H1 (cell line): Measurements from ENCODE around the gene DCTN2. TPM values are rescaled to one million over a fixed set of nuclear protein-coding genes. Genes with fewer than 3 reads are reported as not detected.

Experiments
- CTCF ChIA-PET: fragments of 300-600 bp; sonication (Branson Sonifier 250); formaldehyde crosslinking; loops from one replicate; lab custom pipeline; 2021; ENCODE audit not compliant: partially characterized antibody; lab: Charles Lee
- POLR2A ChIA-PET: fragments of 300-600 bp; sonication (Branson Sonifier 250); formaldehyde crosslinking; loops from one replicate; lab custom pipeline; 2021; ENCODE audit warnings: inconsistent platforms; ENCODE audit not compliant: partially characterized antibody; lab: Charles Lee
- DNase-seq, 2 experiments: peaks; one replicate each; pipeline versions ENCODE4 v3.0.0 to v3.0.0-alpha.2; 2010 to 2022; ENCODE audit warnings: low spot score in 2 of 2, low read depth in 1 of 2, mixed read lengths in 1 of 2
- FAIRE-seq: peaks from 2 replicates; lab custom pipeline; 2011; peaks lifted over from hg19 to GRCh38; lab: Jason Lieb, UNC
- H2AFZ ChIP-seq: 2 replicates; pipeline ENCODE4 v1.8.1; 2012; ENCODE audit warnings: low read length, inconsistent platforms
- H2AK5ac ChIP-seq: 2 replicates; pipeline ENCODE4 v1.6.1; 2013; ENCODE audit warnings: low read depth, low read length
- H2BK120ac ChIP-seq: replicated peaks from 2 replicates; pipeline ENCODE3; 2013; ENCODE audit warnings: low read depth, low read length, inconsistent platforms
- H2BK12ac ChIP-seq: 2 replicates; pipeline ENCODE4 v1.6.1; 2013; ENCODE audit warnings: low read depth, low read length
- H2BK15ac ChIP-seq: 2 replicates; pipeline ENCODE4 v1.6.1; 2013; ENCODE audit warnings: low read length
- H2BK20ac ChIP-seq: 2 replicates; pipeline ENCODE4 v1.6.1; 2013; ENCODE audit warnings: low read length
- H2BK5ac ChIP-seq: 2 replicates; pipeline ENCODE4 v1.6.1; 2013; ENCODE audit warnings: low read depth, low read length
- H3K14ac ChIP-seq: 2 replicates; pipeline ENCODE4 v1.6.1; 2013; ENCODE audit warnings: inconsistent platforms; ENCODE audit not compliant: insufficient read length
- H3K18ac ChIP-seq: 2 replicates; pipeline ENCODE4 v1.6.1; 2013; ENCODE audit warnings: low read length; ENCODE audit errors: extremely low read depth
- H3K23ac ChIP-seq: 2 replicates; pipeline ENCODE4 v1.6.1; 2013; ENCODE audit warnings: inconsistent platforms; ENCODE audit not compliant: insufficient read length
- H3K23me2 ChIP-seq: 2 replicates; pipeline ENCODE4 v1.6.1; 2013; ENCODE audit warnings: low read depth, low read length
- H3K27ac ChIP-seq: 2 replicates; pipeline ENCODE4 v1.6.1; 2011; ENCODE audit warnings: low read depth, low read length, inconsistent platforms
- H3K27me3 ChIP-seq, 4 experiments: replicated peaks in 1 of 4; 1 replicate in 1 of 4; 2 replicates in 3 of 4; pipeline versions ENCODE4 v1.6.1 to v1.8.1; 2011 to 2013; ENCODE audit warnings: low read length in 3 of 4, mild to moderate bottlenecking in 3 of 4, inconsistent platforms in 2 of 4, mixed read lengths in 2 of 4, moderate library complexity in 1 of 4; ENCODE audit not compliant: control insufficient read depth in 3 of 4, insufficient read depth in 3 of 4; ENCODE audit errors: extremely low read depth in 1 of 4
- H3K36me3 ChIP-seq, 4 experiments: 2 replicates each; pipeline versions ENCODE4 v1.6.1 to v1.8.1; 2011 to 2013; ENCODE audit warnings: mild to moderate bottlenecking in 4 of 4, low read length in 3 of 4, moderate library complexity in 2 of 4, control low read depth in 1 of 4, inconsistent platforms in 1 of 4; ENCODE audit not compliant: insufficient read depth in 4 of 4, control insufficient read depth in 2 of 4
- H3K4ac ChIP-seq: replicated peaks from 2 replicates; pipeline ENCODE3; 2013; ENCODE audit warnings: low read length, low read depth, mixed read lengths, inconsistent platforms; ENCODE audit not compliant: insufficient read length
- H3K4me1 ChIP-seq, 4 experiments: replicated peaks in 1 of 4; 1 replicate in 1 of 4; 2 replicates in 3 of 4; pipeline versions ENCODE4 v1.6.1 to v1.8.1; 2011 to 2013; ENCODE audit warnings: low read length in 3 of 4, inconsistent platforms in 2 of 4, mixed read lengths in 1 of 4; ENCODE audit not compliant: insufficient read depth in 4 of 4, control insufficient read depth in 3 of 4
- H3K4me2 ChIP-seq, 2 experiments: 2 replicates each; pipeline versions ENCODE4 v1.6.1 to v1.8.1; 2011 to 2013; ENCODE audit warnings: low read depth in 2 of 2, low read length in 2 of 2, control low read depth in 1 of 2, inconsistent platforms in 1 of 2, mild to moderate bottlenecking in 1 of 2; ENCODE audit not compliant: insufficient read depth in 1 of 2
- H3K4me3 ChIP-seq, 4 experiments: fragments of 200-600, 300-600 bp in 1 of 4; sonication (generic), shearing (Covaris generic), sonication (Bioruptor Twin) in 1 of 4; 2 replicates each; pipeline versions ENCODE4 v1.5.1 to v1.8.1; 2011 to 2016; ENCODE audit warnings: low read length in 4 of 4, low read depth in 3 of 4, control low read depth in 2 of 4, inconsistent platforms in 2 of 4, mild to moderate bottlenecking in 2 of 4, mixed read lengths in 1 of 4, moderate library complexity in 1 of 4; ENCODE audit not compliant: insufficient read depth in 2 of 4; ENCODE audit errors: extremely low read depth in 1 of 4
- H3K56ac ChIP-seq: replicated peaks from 2 replicates; pipeline ENCODE3; 2013; ENCODE audit warnings: low read depth, mild to moderate bottlenecking, mixed read lengths, low read length, inconsistent platforms; ENCODE audit not compliant: insufficient read length
- H3K79me1 ChIP-seq: 2 replicates; pipeline ENCODE4 v1.6.1; 2013; ENCODE audit warnings: low read depth, low read length, control low read depth
- H3K79me2 ChIP-seq, 2 experiments: 2 replicates each; pipeline versions ENCODE4 v1.6.1 to v1.8.1; 2012 to 2013; ENCODE audit warnings: low read length in 2 of 2, mild to moderate bottlenecking in 2 of 2, inconsistent platforms in 1 of 2; ENCODE audit not compliant: insufficient read depth in 2 of 2, control insufficient read depth in 1 of 2
- H3K9ac ChIP-seq, 4 experiments: replicated peaks in 1 of 4; 1 replicate in 1 of 4; 2 replicates in 3 of 4; pipeline versions ENCODE4 v1.6.1 to v1.8.1; 2011 to 2013; ENCODE audit warnings: low read depth in 3 of 4, low read length in 3 of 4, control low read depth in 2 of 4, mild to moderate bottlenecking in 2 of 4, moderate library complexity in 2 of 4, inconsistent platforms in 1 of 4; ENCODE audit errors: extremely low read depth in 1 of 4
- H3K9me3 ChIP-seq, 2 experiments: 2 replicates each; pipeline versions ENCODE4 v1.6.1 to v1.8.1; 2012 to 2013; ENCODE audit warnings: mild to moderate bottlenecking in 2 of 2, moderate library complexity in 2 of 2, control low read depth in 1 of 2, inconsistent platforms in 1 of 2, low read depth in 1 of 2, low read length in 1 of 2, mixed read lengths in 1 of 2; ENCODE audit not compliant: insufficient read depth in 2 of 2
- H4K20me1 ChIP-seq, 2 experiments: replicated peaks in 1 of 2; 2 replicates each; pipeline versions ENCODE3 to v1.8.1; 2011 to 2013; ENCODE audit warnings: inconsistent platforms in 2 of 2, low read length in 2 of 2, mild to moderate bottlenecking in 1 of 2; ENCODE audit not compliant: insufficient read depth in 2 of 2, control insufficient read depth in 1 of 2
- H4K5ac ChIP-seq: 2 replicates; pipeline ENCODE4 v1.6.1; 2013; ENCODE audit warnings: low read length, low read depth, mixed read lengths, inconsistent platforms; ENCODE audit not compliant: insufficient read length
- H4K8ac ChIP-seq: 2 replicates; pipeline ENCODE4 v1.8.0; 2013; ENCODE audit warnings: mild to moderate bottlenecking, moderate library complexity, low read length, inconsistent platforms; ENCODE audit not compliant: insufficient read depth; ENCODE audit errors: extremely low read depth
- H4K91ac ChIP-seq: replicated peaks from 2 replicates; pipeline ENCODE3; 2013; ENCODE audit warnings: low read length, mixed read lengths, inconsistent platforms; ENCODE audit not compliant: insufficient read length
- ASH2L ChIP-seq: fragments of 200-600, 300-600 bp; sonication (generic); IDR thresholded peaks from one replicate; pipeline ENCODE4 v1.7.1; 2017; ENCODE audit warnings: low read length
- CBX5 ChIP-seq: fragments of 300-800, 300-1000 bp; sonication (generic); IDR thresholded peaks from 2 replicates; pipeline ENCODE4 v1.7.1; 2016; ENCODE audit warnings: antibody characterized with exemption, low read length, low read depth
- CBX8 ChIP-seq: fragments of 300-800, 300-1000 bp; sonication (generic); IDR thresholded peaks from 2 replicates; pipeline ENCODE4 v1.7.1; 2016; ENCODE audit warnings: low read depth, low read length, borderline replicate concordance
- GABPA ChIP-seq: IDR thresholded peaks from 2 replicates; pipeline ENCODE4 v1.6.1; 2011; ENCODE audit warnings: mild to moderate bottlenecking, low read length, moderate library complexity, borderline replicate concordance; ENCODE audit not compliant: insufficient read depth
- HDAC2 ChIP-seq, 2 experiments: fragments of 300-600 bp in 1 of 2; sonication (generic) in 1 of 2; IDR thresholded peaks; 2 replicates each; pipeline ENCODE4 v1.6.1; 2011 to 2012; ENCODE audit warnings: low read depth in 2 of 2, low read length in 2 of 2, mild to moderate bottlenecking in 2 of 2, moderate library complexity in 2 of 2, borderline replicate concordance in 1 of 2, inconsistent platforms in 1 of 2
- JUND ChIP-seq: IDR thresholded peaks from 2 replicates; pipeline ENCODE4 v1.6.1; 2011; ENCODE audit warnings: mild to moderate bottlenecking, improper control_type of control experiment, low read length
- KDM5A ChIP-seq: fragments of 200-600 bp; IDR thresholded peaks from 2 replicates; pipeline ENCODE4 v1.7.1; 2012; ENCODE audit warnings: mild to moderate bottlenecking, low read length, inconsistent platforms, mixed read lengths
- NANOG ChIP-seq: IDR thresholded peaks from 2 replicates; pipeline ENCODE4 v1.6.1; 2011; ENCODE audit warnings: low read length, low read depth, mild to moderate bottlenecking, inconsistent platforms; ENCODE audit not compliant: insufficient read depth, poor library complexity, severe bottlenecking
- NRF1 ChIP-seq: IDR thresholded peaks from 2 replicates; pipeline ENCODE4 v1.6.1; 2011; ENCODE audit warnings: mild to moderate bottlenecking, low read depth, low read length, improper control_type of control experiment
- POU5F1 ChIP-seq: IDR thresholded peaks from 2 replicates; pipeline ENCODE4 v1.6.1; 2011; ENCODE audit warnings: low read depth, mild to moderate bottlenecking, low read length, moderate library complexity
- RBBP5 ChIP-seq: IDR thresholded peaks from 2 replicates; pipeline ENCODE4 v1.7.1; 2012; ENCODE audit warnings: low read depth, mild to moderate bottlenecking, inconsistent platforms, low read length, moderate library complexity, borderline replicate concordance
- SIN3A ChIP-seq, 2 experiments: IDR thresholded peaks in 1 of 2; conservative IDR thresholded peaks in 1 of 2; 2 replicates each; pipeline ENCODE4 v1.6.1; 2011 to 2012; ENCODE audit warnings: low read length in 2 of 2, improper control_type of control experiment in 1 of 2, low read depth in 1 of 2, mild to moderate bottlenecking in 1 of 2
- SRF ChIP-seq: IDR thresholded peaks from 2 replicates; pipeline ENCODE4 v1.6.1; 2011; ENCODE audit warnings: mild to moderate bottlenecking, low read depth, low read length, moderate library complexity
- YY1 ChIP-seq: IDR thresholded peaks from 2 replicates; pipeline ENCODE4 v1.6.1; 2011; ENCODE audit warnings: low read depth, mild to moderate bottlenecking, low read length
- WGBS, 2 experiments: shearing (Covaris generic) in 1 of 2; methylation state at CpG; one replicate each; pipeline versions ENCODE4 v1.1.6 to v1.1.7; 2013 to 2015; ENCODE audit warnings: low lambda C conversion rate in 2 of 2, mixed read lengths in 2 of 2, inconsistent platforms in 1 of 2, low coverage in 1 of 2, missing lambda C conversion rate in 1 of 2; ENCODE audit not compliant: insufficient replicate concordance in 2 of 2, insufficient coverage in 1 of 2, insufficient read length in 1 of 2; ENCODE audit errors: extremely low coverage in 1 of 2, missing lambda C conversion rate in 1 of 2; 5-methylcytosine and 5-hydroxymethylcytosine counted together
- polyA plus RNA-seq, 7 experiments: library from polyadenylated mRNA; depleted of rRNA in 3 of 7; stranded (reverse) in 5 of 7; unstranded in 2 of 7; fragments of >200 nt in 5 of 7; fragments of 200-250 nt in 2 of 7; gene quantifications; 1 replicate in 5 of 7; 2 replicates in 1 of 7; 4 replicates in 1 of 7; pipeline versions ENCODE4 v1.2.1 to v1.2.3, GENCODE V29; 2011 to 2013; ENCODE audit warnings: missing spikeins in 2 of 7, mixed read lengths in 2 of 7
- total RNA-seq: library from RNA; stranded (reverse); fragmentation: NEBNext Ultra II Directional; extraction: Animal tissue kit (Norgen Biotek cat#: 25700); gene quantifications from 2 replicates; pipeline ENCODE4 v1.2.1, GENCODE V29; 2021

The DCTN2 gene
- total and polyA plus RNA-seq, 2 of the 8 experiments (the other 6 are each of a cell fraction or from before 2014, with no cell fraction given), result 90.3 to 91.9 TPM

- Histone ChIP-seq H2BK120ac (no peak overlapping the region), H3K18ac (no peak overlapping the region), H3K56ac (no peak overlapping the region), H2BK15ac (no peak overlapping the region), H3K23ac (no peak overlapping the region), H3K14ac (no peak overlapping the region), H3K9ac (no peak overlapping the region), H3K36me3 (peaks cover 18 to 60% (median 39%) of the 10 kb centered on the region in 4 experiments), H2AFZ (no peak overlapping the region), H4K8ac (no peak overlapping the region), H2AK5ac (no peak overlapping the region), H3K4me2 (no peak overlapping the region), H4K20me1 (peaks cover 4 to 10% of the 10 kb centered on the region in 2 experiments), H3K4ac (no peak overlapping the region), H3K4me3 (no peak overlapping the region), H2BK12ac (no peak overlapping the region), H3K23me2 (no peaks in the 10 kb centered on the region), H4K5ac (no peak overlapping the region), H2BK20ac (no peak overlapping the region), H2BK5ac (no peak overlapping the region), H3K4me1 (no peaks in the 10 kb centered on the region), H3K27ac (no peak overlapping the region), H3K79me1 (no peaks in the 10 kb centered on the region), H3K79me2 (no peaks in the 10 kb centered on the region), H3K9me3 (no peaks in the 10 kb centered on the region), H3K27me3 (no peaks in the 10 kb centered on the region), H4K91ac (no peak overlapping the region)
- CTCF ChIA-PET, result interaction anchor here (1.0 to 7.8 kb wide), 6 partner anchors 10 to 155 kb away, joined by 4 to 201 read pairs (median 74); partner anchors contain the start of genes ARHGEF25 and B4GALNT1
- POLR2A ChIA-PET, result interaction anchor here (0.8 to 2.1 kb wide), 2 partner anchors 34 to 64 kb away, joined by 3 to 6 read pairs; no protein-coding TSS in a partner anchor
- WGBS, 2 experiments, result 96% methylated on average over 4 of the region's 4 CpGs; no CpG with 5 or more reads in 1 of the 2 experiments
- no peak for DNase-seq
- FAIRE-seq, result no peak
- no peak for TF ChIP-seq GABPA
- no peak for TF ChIP-seq KDM5A
- no peak for TF ChIP-seq NANOG
- no peak for TF ChIP-seq HDAC2 (IDR thresholded peaks at IDR 0.05; ENCODE audit: borderline replicate concordance in 1 of 2, low read depth in 2 of 2, low read length in 2 of 2)
- TF ChIP-seq SIN3A (conservative IDR thresholded peaks at IDR 0.05 in 1 of 2, IDR thresholded peaks at IDR 0.05 in 1 of 2; ENCODE audit: low read depth in 1 of 2, low read length in 2 of 2), result no peak
- TF ChIP-seq RBBP5, result no peak
- no peak for TF ChIP-seq YY1
- no peak for TF ChIP-seq CBX8
- no peak for TF ChIP-seq JUND
- TF ChIP-seq POU5F1, result no peak
- no peak for TF ChIP-seq SRF
- no peak for TF ChIP-seq CBX5
- no peak for TF ChIP-seq NRF1
- no peak for TF ChIP-seq ASH2L
These were observed 33.4 kb upstream of the DCTN2 start for GRCh38 chr12:57580466-57580795.
